A673 (cell line): ENCODE data around the gene RFK.

ENCODE experiments used
- CTCF ChIP-seq: fragments of 300-800, 200-600 bp; sonication (generic); conservative IDR thresholded peaks from 2 replicates; pipeline ENCODE4 v1.5.1; 2017; ENCODE audit warnings: low read depth, mild to moderate bottlenecking, antibody characterized with exemption, low read length, moderate library complexity, mixed read lengths
- EZH2 ChIP-seq: fragments of 200-600 bp; sonication (generic); IDR thresholded peaks from 2 replicates; pipeline ENCODE4 v1.6.1; 2017; ENCODE audit warnings: borderline replicate concordance, low read depth, mild to moderate bottlenecking, mixed read lengths, antibody characterized with exemption, low read length; ENCODE audit not compliant: poor library complexity, severe bottlenecking

DNA sequence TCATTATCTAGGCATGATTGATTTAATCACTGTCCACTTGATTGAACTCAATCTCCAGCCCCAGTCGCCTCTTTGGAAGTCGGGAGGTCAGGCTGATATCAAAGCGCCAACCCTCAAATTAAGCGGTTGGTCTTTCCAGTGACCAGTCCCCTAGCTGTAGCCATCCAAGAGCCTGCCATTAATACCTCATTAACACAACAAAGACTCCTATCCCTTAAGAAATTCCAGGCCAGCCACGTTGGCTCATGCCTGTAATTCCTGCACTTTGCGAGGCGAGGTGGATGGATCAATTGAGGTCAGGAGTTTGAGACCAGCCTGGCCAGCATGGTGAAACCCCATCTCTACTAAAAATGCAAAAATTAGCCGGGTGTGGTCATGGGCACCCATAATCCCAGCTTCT, 37.4 kb upstream of the RFK start:
- TF ChIP-seq CTCF (no peak), EZH2 (no peak)
